Neuronal stem cell (in vitro differentiated cells): ENCODE results near the gene SLX1A.
"Not testable (repeated sequence)": the region's sequence is repeated elsewhere in the genome, so short reads cannot be mapped to it uniquely, and the experiment has no call there.

ENCODE experiments used
- DNase-seq: peaks from one replicate; pipeline ENCODE4 v3.0.0-alpha.2; 2013; ENCODE audit warnings: low spot score
- H2AFZ ChIP-seq: one replicate; pipeline ENCODE4 v1.6.1; 2013; ENCODE audit warnings: mild to moderate bottlenecking, low read length, inconsistent platforms
- H2AK5ac ChIP-seq: 2 replicates; pipeline ENCODE4 v1.6.1; 2013; ENCODE audit warnings: low read depth, mild to moderate bottlenecking, inconsistent platforms, low read length, moderate library complexity, mixed read lengths
- H2BK120ac ChIP-seq: 2 replicates; pipeline ENCODE4 v1.6.1; 2013; ENCODE audit warnings: low read depth, mild to moderate bottlenecking, inconsistent platforms, low read length, moderate library complexity, mixed read lengths
- H2BK12ac ChIP-seq: one replicate; pipeline ENCODE4 v1.6.1; 2013; ENCODE audit warnings: low read length, inconsistent platforms
- H2BK15ac ChIP-seq: 2 replicates; pipeline ENCODE4 v1.6.1; 2013; ENCODE audit warnings: mild to moderate bottlenecking, low read length, inconsistent platforms, mixed read lengths
- H2BK5ac ChIP-seq: one replicate; pipeline ENCODE4 v1.6.1; 2013; ENCODE audit warnings: inconsistent platforms, mild to moderate bottlenecking, low read length, moderate library complexity
- H3K14ac ChIP-seq: one replicate; pipeline ENCODE4 v1.6.1; 2013; ENCODE audit warnings: low read length, inconsistent platforms
- H3K18ac ChIP-seq: 2 replicates; pipeline ENCODE4 v1.6.1; 2013; ENCODE audit warnings: low read length, inconsistent platforms
- H3K23ac ChIP-seq: 2 replicates; pipeline ENCODE4 v1.6.1; 2013; ENCODE audit warnings: low read depth, mild to moderate bottlenecking, mixed read lengths, low read length, inconsistent platforms; ENCODE audit not compliant: poor library complexity
- H3K27ac ChIP-seq: replicated peaks from 3 replicates; pipeline ENCODE4 v1.5.1; 2013; ENCODE audit warnings: low read length, inconsistent platforms
- H3K27me3 ChIP-seq, 3 experiments: 2 replicates each; pipeline ENCODE4 v1.6.1; 2013; ENCODE audit warnings: low read length in 3 of 3, mild to moderate bottlenecking in 2 of 3, inconsistent platforms in 1 of 3, low read depth in 1 of 3, mixed read lengths in 1 of 3, moderate library complexity in 1 of 3; ENCODE audit not compliant: control insufficient read depth in 3 of 3, insufficient read depth in 3 of 3
- H3K36me3 ChIP-seq, 2 donors: replicated peaks in 1 of 2; 2 replicates each; pipeline ENCODE4 v1.6.1; 2013; ENCODE audit warnings: low read length in 2 of 2; ENCODE audit not compliant: control insufficient read depth in 2 of 2, insufficient read depth in 2 of 2
- H3K4ac ChIP-seq: 2 replicates; pipeline ENCODE4 v1.6.1; 2013; ENCODE audit warnings: inconsistent platforms, mild to moderate bottlenecking, low read length, moderate library complexity
- H3K4me1 ChIP-seq, 2 donors: 1 replicate in 1 of 2; 2 replicates in 1 of 2; pipeline ENCODE4 v1.6.1; 2013; ENCODE audit warnings: low read length in 2 of 2, low read depth in 1 of 2; ENCODE audit not compliant: control insufficient read depth in 2 of 2, insufficient read depth in 1 of 2
- H3K4me2 ChIP-seq: one replicate; pipeline ENCODE4 v1.6.1; 2013; ENCODE audit warnings: mild to moderate bottlenecking, low read length, inconsistent platforms; ENCODE audit not compliant: insufficient read depth, poor library complexity, severe bottlenecking
- H3K4me3 ChIP-seq, 2 donors: 2 replicates each; pipeline ENCODE4 v1.5.1; 2013; ENCODE audit warnings: low read length in 2 of 2, mild to moderate bottlenecking in 2 of 2, inconsistent platforms in 1 of 2, moderate library complexity in 1 of 2
- H3K79me1 ChIP-seq: one replicate; pipeline ENCODE4 v1.6.1; 2013; ENCODE audit warnings: low read depth, mild to moderate bottlenecking, inconsistent platforms, low read length, moderate library complexity
- H3K9ac ChIP-seq: one replicate; pipeline ENCODE4 v1.6.1; 2013; ENCODE audit warnings: mild to moderate bottlenecking, low read depth, low read length, inconsistent platforms; ENCODE audit not compliant: poor library complexity
- H3K9me3 ChIP-seq, 2 donors: replicated peaks in 1 of 2; 2 replicates each; pipeline versions ENCODE3 to v1.6.1; 2013; ENCODE audit warnings: low read length in 2 of 2, mild to moderate bottlenecking in 2 of 2, inconsistent platforms in 1 of 2, low read depth in 1 of 2, mixed read lengths in 1 of 2, moderate library complexity in 1 of 2; ENCODE audit not compliant: control insufficient read depth in 2 of 2, insufficient read depth in 1 of 2
- H4K8ac ChIP-seq: one replicate; pipeline ENCODE4 v1.6.1; 2013; ENCODE audit warnings: low read depth, mild to moderate bottlenecking, inconsistent platforms, low read length, moderate library complexity
- H4K91ac ChIP-seq: one replicate; pipeline ENCODE4 v1.6.1; 2013; ENCODE audit warnings: low read length, low read depth, mild to moderate bottlenecking, inconsistent platforms; ENCODE audit not compliant: poor library complexity
- WGBS, 2 donors: extraction: QIAGEN DNeasy Blood & Tissue Kit; methylation state at CpG; one replicate each; pipeline ENCODE4 v1.1.7; 2013; ENCODE audit warnings: missing lambda C conversion rate in 2 of 2, mixed read lengths in 1 of 2; ENCODE audit not compliant: insufficient read length in 2 of 2, insufficient replicate concordance in 1 of 2; ENCODE audit errors: extremely low coverage in 2 of 2; 5-methylcytosine and 5-hydroxymethylcytosine counted together

SLX1A gene

GRCh38 chr16:30197001-30197400 is 3.3 kb downstream of the SLX1A start:
- no CpG with 5 or more reads among the region's 2 CpGs for WGBS, 2 donors
- not testable (repeated sequence) for H2AFZ ChIP-seq, H4K8ac ChIP-seq, H3K4me3 ChIP-seq, H3K36me3 ChIP-seq, H3K79me1 ChIP-seq, H3K4ac ChIP-seq, H3K27ac ChIP-seq, H3K27me3 ChIP-seq, DNase-seq, H2AK5ac ChIP-seq, H3K9me3 ChIP-seq, H3K14ac ChIP-seq, H3K4me1 ChIP-seq, H3K23ac ChIP-seq, H3K18ac ChIP-seq, H2BK15ac ChIP-seq, H2BK5ac ChIP-seq, H2BK120ac ChIP-seq, H4K91ac ChIP-seq, H3K4me2 ChIP-seq, H3K9ac ChIP-seq, H2BK12ac ChIP-seq

- not testable (repeated sequence) for H4K91ac ChIP-seq, H3K27ac ChIP-seq, H3K4me2 ChIP-seq, H3K79me1 ChIP-seq, H2BK120ac ChIP-seq, H3K4ac ChIP-seq, H4K8ac ChIP-seq, H2BK15ac ChIP-seq, DNase-seq, H2BK5ac ChIP-seq, H3K4me1 ChIP-seq, H3K9ac ChIP-seq, H2BK12ac ChIP-seq, H3K27me3 ChIP-seq, H3K36me3 ChIP-seq, H3K4me3 ChIP-seq, H2AK5ac ChIP-seq, H2AFZ ChIP-seq, H3K18ac ChIP-seq, H3K14ac ChIP-seq, H3K9me3 ChIP-seq, H3K23ac ChIP-seq
- WGBS, 2 donors, result no CpG with 5 or more reads among the region's 3 CpGs
Observed at GRCh38 chr16:30199049-30199448, 5.4 kb downstream of the SLX1A start, which contains the start of gene SULT1A3. TSS of gene SULT1A3 (plus strand) at chr16:30199255. CDS start at chr16:30200729, 1,474 bp downstream.

- not testable (repeated sequence) for H3K36me3 ChIP-seq, H4K8ac ChIP-seq, H2AFZ ChIP-seq, H2BK12ac ChIP-seq, H3K18ac ChIP-seq, H3K4me3 ChIP-seq, H2BK5ac ChIP-seq, H3K23ac ChIP-seq, H3K9ac ChIP-seq, H3K4me1 ChIP-seq, H3K79me1 ChIP-seq, H3K27me3 ChIP-seq, H3K9me3 ChIP-seq, H3K14ac ChIP-seq, H2AK5ac ChIP-seq, H3K4me2 ChIP-seq, H2BK120ac ChIP-seq, H3K27ac ChIP-seq, DNase-seq, H4K91ac ChIP-seq, H3K4ac ChIP-seq, H2BK15ac ChIP-seq
- no CpG with 5 or more reads among the region's 15 CpGs for WGBS, 2 donors
Observed at GRCh38 chr16:30199608-30200343, 6.1 kb downstream of the SLX1A start.

- H3K79me1 ChIP-seq, H2BK120ac ChIP-seq, H3K9ac ChIP-seq, H2AFZ ChIP-seq, H2BK5ac ChIP-seq, DNase-seq, H2BK15ac ChIP-seq, H3K14ac ChIP-seq, H4K8ac ChIP-seq, H3K36me3 ChIP-seq, H3K27me3 ChIP-seq, H3K23ac ChIP-seq, H3K4ac ChIP-seq, H3K18ac ChIP-seq, H2AK5ac ChIP-seq, H2BK12ac ChIP-seq, H3K4me1 ChIP-seq, H3K9me3 ChIP-seq, H3K27ac ChIP-seq, H4K91ac ChIP-seq: not testable (repeated sequence)
- Histone ChIP-seq H3K4me2 (peak overlapping the region; percentile 62), H3K4me3 (peak overlapping the region in 1 of 2 donors; percentile 75)
- no CpG with 5 or more reads among the region's 52 CpGs for WGBS, 2 donors
Observed at GRCh38 chr16:30205541-30206236, 12.0 kb downstream of the SLX1A start.
